Left ventricle myocardium inferior (tissue), 1 donor: ENCODE measurements around the gene GON4L. TPM values are rescaled to one million over a fixed set of nuclear protein-coding genes. Genes with fewer than 3 reads are reported as not detected.
"Not testable (repeated sequence)": the region's sequence is repeated elsewhere in the genome, so short reads cannot be mapped to it uniquely, and the experiment has no call there.

Experiments used
- DNase-seq: peaks from one replicate; pipeline ENCODE4 v3.0.0-alpha.2; 2020
- H3K27ac ChIP-seq: fragments of 200-600 bp; replicated peaks from 2 replicates; pipeline ENCODE4 v1.8.0; 2021
- H3K27me3 ChIP-seq: fragments of 200-600 bp; 2 replicates; pipeline ENCODE4 v1.8.0; 2021; ENCODE audit warnings: low read depth
- H3K36me3 ChIP-seq: fragments of 200-600 bp; 2 replicates; pipeline ENCODE4 v1.8.0; 2021
- H3K4me1 ChIP-seq: fragments of 200-600 bp; 2 replicates; pipeline ENCODE4 v1.8.0; 2021
- H3K4me3 ChIP-seq: fragments of 200-600 bp; 2 replicates; pipeline ENCODE4 v1.8.0; 2021; ENCODE audit warnings: mild to moderate bottlenecking, moderate library complexity
- H3K9me3 ChIP-seq: fragments of 200-600 bp; replicated peaks from 2 replicates; pipeline ENCODE4 v1.8.0; 2021
- CTCF ChIP-seq: fragments of 200-600 bp; IDR thresholded peaks from 2 replicates; pipeline ENCODE4 v1.8.0; 2021; ENCODE audit warnings: antibody characterized with exemption, mild to moderate bottlenecking, borderline replicate concordance
- intact Hi-C: fragments of 100-400 bp; cut with micrococcal nuclease; formaldehyde crosslinking; loops from one replicate; pipeline ENCODE4 v1.11.0; 2022
- total RNA-seq: library from RNA; stranded (reverse); fragmentation: NEBNext Ultra II Directional; extraction: Animal tissue kit (Norgen Biotek cat#: 25700); gene quantifications from one replicate; pipeline ENCODE4 v1.2.1, GENCODE V29; 2021
- donor health status: DM: no; HTN: yes; CAD: no; lungs with severe emphysema.

The GON4L gene
- total RNA-seq, 1 donor from 2014 or later, result 24.1 TPM

- peak overlapping the region; percentile 59 for H3K27ac ChIP-seq
- no peaks in the 10 kb centered on the region for H3K27me3 ChIP-seq
- TF ChIP-seq CTCF, result no peak
- H3K4me3 ChIP-seq, result no peak overlapping the region
- intact Hi-C loops, result no loop called here
- H3K9me3 ChIP-seq, result no peaks in the 10 kb centered on the region
- peaks cover 16% of the 10 kb centered on the region for H3K4me1 ChIP-seq
- no peak for DNase-seq
- H3K36me3 ChIP-seq, result peaks cover 62% of the 10 kb centered on the region
Measured at GRCh38 chr1:155713075-155713474, 143.9 kb downstream of the GON4L start.

DNA sequence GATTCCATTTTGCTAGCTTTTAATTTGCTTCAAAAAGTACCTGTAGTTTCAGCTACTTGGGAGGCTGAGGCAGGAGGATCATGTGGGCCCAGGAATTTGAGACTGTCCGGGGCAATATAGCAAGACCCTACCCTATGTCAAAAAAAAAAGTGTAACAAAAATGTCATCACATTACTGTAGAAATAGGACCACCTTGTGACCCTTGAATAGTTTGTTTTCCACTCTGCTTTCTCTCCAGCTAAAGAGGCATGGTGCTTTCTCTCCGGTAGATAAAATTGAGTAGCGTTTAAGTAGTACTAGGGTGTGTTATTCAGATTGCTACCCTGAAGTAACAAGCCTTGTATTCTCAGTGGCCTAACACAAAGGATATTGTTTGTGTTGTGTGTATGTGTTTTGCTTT lies 144.4 kb downstream of the GON4L start:
- H3K27me3 ChIP-seq, DNase-seq, H3K9me3 ChIP-seq, H3K4me3 ChIP-seq, intact Hi-C loops: not testable (repeated sequence)
- peak; percentile 30 for TF ChIP-seq CTCF
- Histone ChIP-seq H3K27ac (peak overlapping the region; percentile 59), H3K4me1 (peaks cover 16% of the 10 kb centered on the region), H3K36me3 (peaks cover 58% of the 10 kb centered on the region)

GRCh38 chr1:155711457-155711856 lies 145.6 kb downstream of the GON4L start:
- peaks cover 16% of the 10 kb centered on the region for H3K4me1 ChIP-seq
- H3K27ac ChIP-seq, intact Hi-C loops, DNase-seq, H3K4me3 ChIP-seq, H3K27me3 ChIP-seq, H3K9me3 ChIP-seq: not testable (repeated sequence)
- H3K36me3 ChIP-seq, result peaks cover 48% of the 10 kb centered on the region

GRCh38 chr1:155709391-155709790 lies 147.6 kb downstream of the GON4L start:
- TF ChIP-seq CTCF, result no peak
- intact Hi-C loops, result no loop called here
- H3K27me3 ChIP-seq, result no peaks in the 10 kb centered on the region

GRCh38 chr1:155706139-155706538 lies 150.9 kb downstream of the GON4L start:
- Histone ChIP-seq H3K27me3 (no peaks in the 10 kb centered on the region), H3K4me3 (no peak overlapping the region), H3K27ac (no peak overlapping the region), H3K9me3 (no peaks in the 10 kb centered on the region), H3K36me3 (peaks cover 18% of the 10 kb centered on the region), H3K4me1 (peaks cover 5% of the 10 kb centered on the region)
- TF ChIP-seq CTCF, result no peak
- DNase-seq, result no peak
- intact Hi-C loops, result no loop called here

More at GRCh38 chr1:155709391-155709790, 147.6 kb downstream of the GON4L start:
- H3K4me3 ChIP-seq, result no peak overlapping the region
- no peak overlapping the region for H3K27ac ChIP-seq
- no peak for DNase-seq
- peaks cover 32% of the 10 kb centered on the region for H3K36me3 ChIP-seq
- peaks cover 21% of the 10 kb centered on the region for H3K4me1 ChIP-seq
- H3K9me3 ChIP-seq, result no peaks in the 10 kb centered on the region

GRCh38 chr1:155704414-155704813 lies 152.6 kb downstream of the GON4L start:
- H3K36me3 ChIP-seq, H3K27ac ChIP-seq, H3K27me3 ChIP-seq, intact Hi-C loops, H3K9me3 ChIP-seq, DNase-seq, H3K4me3 ChIP-seq, H3K4me1 ChIP-seq: not testable (repeated sequence)

GRCh38 chr1:155703216-155703615 lies 153.8 kb downstream of the GON4L start:
- Histone ChIP-seq H3K4me1 (peaks cover 5% of the 10 kb centered on the region), H3K27ac (no peak overlapping the region), H3K27me3 (no peaks in the 10 kb centered on the region), H3K4me3 (no peak overlapping the region), H3K9me3 (no peaks in the 10 kb centered on the region), H3K36me3 (no peaks in the 10 kb centered on the region)
- no peak for TF ChIP-seq CTCF
- DNase-seq, result no peak
- intact Hi-C loops, result no loop called here

DNA sequence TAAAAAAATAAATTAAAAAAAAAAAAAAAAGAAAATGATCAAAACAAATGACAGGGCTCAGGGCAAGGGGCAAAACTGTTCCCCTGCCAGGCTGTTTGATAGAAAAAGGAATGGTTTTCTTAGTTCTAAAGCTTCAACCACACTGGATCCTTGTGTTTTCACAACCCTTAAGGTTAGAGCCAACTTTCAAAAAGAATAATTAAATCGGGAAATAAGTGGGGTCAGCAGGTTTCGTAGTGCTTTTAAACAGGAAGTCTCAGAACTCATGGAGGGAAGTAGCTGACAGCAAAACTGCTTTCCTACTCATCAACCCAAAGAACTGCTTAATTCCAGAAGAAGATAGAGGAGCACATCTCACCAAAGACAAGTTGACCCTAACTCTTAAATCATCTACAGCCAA lies 155.3 kb downstream of the GON4L start:
- peaks cover 10% of the 10 kb centered on the region for H3K4me1 ChIP-seq
- DNase-seq, H3K9me3 ChIP-seq, H3K36me3 ChIP-seq, H3K4me3 ChIP-seq, intact Hi-C loops, H3K27me3 ChIP-seq, H3K27ac ChIP-seq: not testable (repeated sequence)
